HG03025 (cell line): Measurements from ENCODE around the gene ZBTB49.
A peak's percentile ranks its signal among the peaks of the same experiment; 100 is the strongest.
"Not testable (repeated sequence)": the region's sequence is repeated elsewhere in the genome, so short reads cannot be mapped to it uniquely, and the experiment has no call there.

ENCODE experiments used
- ATAC-seq: cut with Tn5 transposase; IDR thresholded peaks from one replicate; pipeline ENCODE4 v1.9.1; 2021; ENCODE audit warnings: mild to moderate bottlenecking, moderate library complexity; ENCODE audit not compliant: unreplicated experiment, low FRiP score

Gene ZBTB49, protein sequence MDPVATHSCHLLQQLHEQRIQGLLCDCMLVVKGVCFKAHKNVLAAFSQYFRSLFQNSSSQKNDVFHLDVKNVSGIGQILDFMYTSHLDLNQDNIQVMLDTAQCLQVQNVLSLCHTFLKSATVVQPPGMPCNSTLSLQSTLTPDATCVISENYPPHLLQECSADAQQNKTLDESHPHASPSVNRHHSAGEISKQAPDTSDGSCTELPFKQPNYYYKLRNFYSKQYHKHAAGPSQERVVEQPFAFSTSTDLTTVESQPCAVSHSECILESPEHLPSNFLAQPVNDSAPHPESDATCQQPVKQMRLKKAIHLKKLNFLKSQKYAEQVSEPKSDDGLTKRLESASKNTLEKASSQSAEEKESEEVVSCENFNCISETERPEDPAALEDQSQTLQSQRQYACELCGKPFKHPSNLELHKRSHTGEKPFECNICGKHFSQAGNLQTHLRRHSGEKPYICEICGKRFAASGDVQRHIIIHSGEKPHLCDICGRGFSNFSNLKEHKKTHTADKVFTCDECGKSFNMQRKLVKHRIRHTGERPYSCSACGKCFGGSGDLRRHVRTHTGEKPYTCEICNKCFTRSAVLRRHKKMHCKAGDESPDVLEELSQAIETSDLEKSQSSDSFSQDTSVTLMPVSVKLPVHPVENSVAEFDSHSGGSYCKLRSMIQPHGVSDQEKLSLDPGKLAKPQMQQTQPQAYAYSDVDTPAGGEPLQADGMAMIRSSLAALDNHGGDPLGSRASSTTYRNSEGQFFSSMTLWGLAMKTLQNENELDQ

GRCh38 chr4:4289941-4290850 lies at the start of gene ZBTB49, which contains the start of gene LYAR:
Gene ZBTB49, plus strand, starts transcription at chr4:4290251. Its CDS starts 9,695 bp downstream, at chr4:4299946.
Gene LYAR, minus strand, starts transcription at chr4:4290154. Its CDS starts 6,412 bp downstream, at chr4:4283742.
- peak; percentile 83 for ATAC-seq

- no peak for ATAC-seq
These were observed 44.9 kb upstream of the ZBTB49 start for GRCh38 chr4:4245172-4245571.

DNA sequence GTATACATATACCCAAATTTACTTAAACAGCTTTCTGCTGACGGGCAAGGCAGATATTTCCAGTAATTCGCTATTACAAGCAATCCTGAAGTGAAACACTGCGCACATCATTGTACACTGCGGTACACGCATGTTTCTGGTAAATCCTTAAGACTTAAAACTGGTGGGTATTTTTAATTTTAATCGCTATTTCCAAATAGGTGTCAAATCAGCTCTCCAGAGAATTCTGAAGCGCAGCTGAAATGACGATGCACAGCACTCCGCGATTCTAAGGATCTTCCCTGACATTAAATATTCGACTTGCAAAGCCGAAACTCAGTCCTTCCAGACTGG lies 42.4 kb upstream of the ZBTB49 start:
- ATAC-seq, result peak; percentile 16

- peak; percentile 96 for ATAC-seq
These were observed 41.8 kb upstream of the ZBTB49 start, which contains the start of gene TMEM128 for GRCh38 chr4:4248029-4248884. Gene TMEM128, minus strand, starts transcription at chr4:4248223. Its CDS starts 21 bp downstream, at chr4:4248202.

- no peak for ATAC-seq
These were observed 41.2 kb upstream of the ZBTB49 start for GRCh38 chr4:4248885-4249203.

GRCh38 chr4:4249342-4249741 lies 40.7 kb upstream of the ZBTB49 start:
- not testable (repeated sequence) for ATAC-seq

- no peak for ATAC-seq
These were observed 40.2 kb upstream of the ZBTB49 start for GRCh38 chr4:4249866-4250265.

DNA sequence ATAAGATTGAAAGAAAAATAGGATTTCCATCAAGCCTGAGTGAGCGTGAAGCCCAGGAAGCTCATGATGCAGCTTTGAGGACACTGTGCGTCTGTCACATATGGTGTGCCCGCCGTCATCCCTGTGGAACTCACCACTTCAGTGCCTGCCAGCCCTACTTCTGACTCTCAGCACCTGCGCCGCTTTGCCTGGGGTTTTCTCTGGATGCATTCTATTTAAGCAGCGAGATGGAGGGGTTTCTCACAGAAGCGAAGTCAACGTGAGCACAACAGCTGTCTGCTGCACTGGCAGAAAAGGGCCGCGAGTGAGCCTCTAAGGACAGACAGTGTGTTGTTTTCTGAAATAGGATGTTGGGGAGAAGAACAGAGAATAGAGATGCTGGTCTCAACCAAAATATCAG lies 35.9 kb upstream of the ZBTB49 start:
- no peak for ATAC-seq

DNA sequence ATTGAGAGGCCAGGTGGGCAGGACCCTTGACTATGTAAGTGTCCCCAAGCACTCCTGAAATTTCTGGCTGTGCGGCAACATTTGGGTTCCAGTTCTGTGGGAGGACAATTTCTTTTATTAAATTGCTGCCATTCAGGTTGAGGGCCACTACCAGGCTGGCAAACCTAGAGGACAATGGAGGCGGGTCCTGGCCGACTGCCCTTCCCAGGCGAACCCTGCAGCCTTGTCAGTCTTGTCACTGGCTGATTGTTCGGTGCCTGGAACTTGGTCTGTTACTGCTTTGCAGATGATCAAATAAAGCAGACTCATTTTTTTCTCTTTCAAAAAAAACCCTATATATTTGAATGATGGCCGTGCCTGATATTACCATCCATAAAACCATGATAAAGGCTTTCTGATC lies 35.4 kb upstream of the ZBTB49 start:
- no peak for ATAC-seq

DNA sequence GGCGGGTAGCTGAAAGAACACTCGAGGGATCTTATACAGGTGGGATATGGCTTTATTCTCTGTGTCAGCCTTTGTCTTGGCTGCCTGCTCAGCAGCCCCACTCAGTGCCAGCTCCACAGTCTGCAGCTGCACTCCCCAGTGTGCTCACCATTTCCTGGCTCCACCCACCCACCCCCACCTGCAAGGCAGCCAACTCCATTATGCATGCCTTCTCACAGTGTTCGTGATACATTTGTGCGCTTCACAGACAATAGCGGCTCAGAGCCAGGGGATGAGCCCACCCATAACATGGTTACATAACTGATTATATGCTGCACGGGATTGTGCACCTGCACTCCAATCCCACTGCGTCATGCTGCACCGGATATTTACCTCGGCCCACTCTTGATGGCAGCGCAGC lies 33.3 kb upstream of the ZBTB49 start:
- no peak for ATAC-seq

- not testable (repeated sequence) for ATAC-seq
These were observed 32.3 kb upstream of the ZBTB49 start for GRCh38 chr4:4257705-4258104.

- no peak for ATAC-seq
These were observed 30.5 kb upstream of the ZBTB49 start for GRCh38 chr4:4259484-4260100.

DNA sequence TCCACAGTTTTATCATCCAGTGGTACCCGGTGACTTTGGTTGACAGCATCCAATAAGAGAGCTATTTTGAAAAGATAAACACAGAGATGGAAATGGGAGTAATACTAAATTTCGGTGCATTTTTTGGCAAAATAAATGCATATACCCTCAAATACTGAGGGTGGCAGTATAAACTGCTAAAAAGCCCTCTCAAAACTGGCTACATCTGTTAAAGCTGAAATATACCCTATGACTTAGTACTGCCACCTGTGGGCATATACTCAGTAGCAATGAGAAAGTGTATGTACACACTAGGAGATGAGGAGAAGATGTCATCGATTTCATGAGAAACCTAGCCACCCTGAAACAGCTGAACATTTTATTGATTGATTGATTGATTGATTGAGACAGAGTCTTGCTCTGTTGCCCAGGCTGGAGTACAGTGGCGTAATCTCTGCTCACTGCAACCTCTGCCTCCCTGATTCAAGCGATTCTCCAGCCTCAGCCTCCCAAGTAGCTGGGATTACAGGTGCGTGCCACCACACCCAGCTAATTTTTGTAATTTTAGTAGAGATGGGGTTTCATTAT lies 29.8 kb upstream of the ZBTB49 start:
- ATAC-seq, result no peak

DNA sequence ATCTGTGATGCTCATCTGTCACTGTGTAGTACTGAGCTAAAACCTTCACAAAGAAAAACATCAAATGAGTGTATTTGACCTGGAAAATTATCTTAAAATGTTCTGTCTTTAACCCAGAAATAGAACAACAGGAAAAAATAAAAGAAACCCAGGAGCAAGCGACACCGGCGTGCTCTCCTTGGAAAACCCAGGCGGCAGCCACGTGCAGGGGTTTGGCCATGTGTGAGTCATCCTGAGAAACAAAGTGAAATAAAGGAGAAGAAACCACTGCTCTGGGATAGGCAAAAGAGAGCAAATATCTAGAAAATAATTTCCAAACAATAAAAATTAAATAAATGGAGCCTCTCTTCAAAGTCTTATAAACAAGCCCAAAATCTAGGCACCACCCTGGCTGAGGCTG lies 22.1 kb upstream of the ZBTB49 start:
- ATAC-seq, result no peak

DNA sequence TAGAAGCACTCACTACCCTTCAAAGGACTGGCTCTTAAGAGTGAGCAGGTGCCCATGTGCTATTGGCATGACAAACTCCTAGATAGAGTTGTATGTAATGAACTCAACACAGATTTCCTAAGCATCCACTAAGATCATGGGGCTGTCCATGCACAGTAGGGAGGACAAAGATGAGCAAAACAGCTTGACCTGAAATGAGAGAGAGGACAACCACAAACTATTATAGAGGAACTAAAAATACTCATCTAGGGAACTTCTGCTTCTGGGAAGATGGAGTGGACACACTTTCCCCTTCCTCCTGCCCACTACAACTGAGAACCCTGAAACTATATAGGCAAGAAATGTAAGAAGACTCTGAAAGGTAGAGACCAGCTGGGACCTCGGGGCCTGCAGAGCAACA lies 21.3 kb upstream of the ZBTB49 start:
- ATAC-seq, result no peak

DNA sequence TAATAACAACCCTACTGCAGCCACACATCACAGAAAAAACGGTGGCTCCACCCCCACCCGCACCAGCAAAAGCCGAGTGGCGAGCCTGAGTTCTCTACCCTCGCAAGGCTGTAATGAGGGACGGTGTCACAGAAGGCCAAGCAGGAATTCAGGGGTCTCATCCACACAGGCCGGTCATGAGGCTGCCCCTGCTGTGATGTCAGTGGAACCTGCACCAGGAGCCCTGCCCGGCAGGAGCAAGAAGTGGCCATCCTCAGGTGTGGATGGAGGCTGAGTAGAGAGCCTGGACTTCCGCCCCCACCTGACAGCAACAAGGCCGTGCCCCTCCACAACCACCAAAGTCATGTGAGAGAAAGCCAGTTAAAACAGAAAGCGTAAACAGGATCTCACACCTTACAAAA lies 20.7 kb upstream of the ZBTB49 start:
- ATAC-seq, result no peak

DNA sequence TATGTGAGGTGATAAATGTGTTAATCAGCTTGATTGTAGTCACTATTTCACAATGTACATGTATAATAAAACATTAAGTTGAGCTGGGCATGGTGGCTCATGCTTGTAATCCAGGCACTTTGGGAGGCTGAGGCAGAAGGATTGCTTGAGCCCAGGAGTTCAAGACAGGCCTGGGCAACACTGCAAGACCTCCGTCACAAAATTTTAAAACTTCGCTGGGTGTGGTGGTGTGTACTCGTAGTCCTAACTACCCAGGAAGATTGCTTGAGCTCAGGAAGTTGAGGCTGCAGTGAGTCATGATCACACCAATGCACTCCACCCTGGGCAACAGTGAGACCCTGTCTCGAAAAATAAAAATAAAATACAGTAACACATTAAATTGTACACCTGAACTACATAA lies 20.2 kb upstream of the ZBTB49 start:
- ATAC-seq, result no peak

DNA sequence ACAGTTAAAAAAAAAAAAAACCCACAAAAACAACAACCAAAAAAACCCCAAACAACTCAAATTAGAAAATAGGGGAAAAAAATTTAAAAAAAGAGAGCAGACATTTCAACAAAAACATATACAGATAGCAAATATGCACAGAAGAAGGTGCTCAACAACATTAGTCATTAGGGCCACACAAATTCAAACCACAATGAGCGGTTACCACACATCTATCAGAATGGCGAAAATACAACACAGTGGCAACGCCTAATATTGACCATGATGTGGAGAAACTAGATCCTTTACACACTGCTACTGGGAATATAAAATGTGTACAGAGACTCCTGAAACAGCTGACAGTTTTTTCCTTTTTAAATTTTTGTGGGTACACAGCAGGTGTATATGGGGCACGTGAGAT lies 19.5 kb upstream of the ZBTB49 start:
- ATAC-seq, result no peak

DNA sequence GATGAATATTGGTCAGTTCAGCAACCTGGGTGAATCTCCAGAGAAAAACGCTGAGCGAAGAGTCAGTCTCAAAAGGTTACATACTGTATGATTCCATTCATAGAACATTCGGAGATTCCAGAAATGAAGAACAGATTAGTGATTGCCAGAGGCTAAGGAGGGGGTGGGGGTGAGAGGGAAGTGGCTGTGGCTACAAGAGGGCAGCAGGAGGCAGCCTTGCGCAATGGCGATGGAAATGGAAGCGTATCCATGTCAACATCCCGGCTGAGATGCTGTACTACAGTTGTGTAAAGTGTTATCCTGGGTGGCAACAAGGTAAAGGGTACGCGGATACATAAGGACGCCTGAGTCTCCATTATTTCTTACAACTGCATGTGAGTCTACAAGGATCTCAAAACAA lies 18.1 kb upstream of the ZBTB49 start:
- ATAC-seq, result no peak
